T-helper 2 cell treated with Interferon-gamma antibody and Interleukin-4, amounts not matched to agents 5 μg/mL and 100 μg/mL, for 36 hours (primary cell): ENCODE results near the gene SCP2D1.

Source experiments
- DNase-seq: peaks from one replicate; pipeline ENCODE4 v3.0.0; 2021; ENCODE audit warnings: low spot score
- H3K27ac Mint-ChIP-seq: one replicate; pipeline ENCODE4 v1.8.0; 2021; ENCODE audit warnings: mild to moderate bottlenecking, mixed read lengths
- H3K27me3 Mint-ChIP-seq: one replicate; pipeline ENCODE4 v1.8.0; 2021; ENCODE audit warnings: low read depth, mixed read lengths
- H3K36me3 Mint-ChIP-seq: one replicate; pipeline ENCODE4 v1.8.0; 2021; ENCODE audit warnings: low read depth, mixed read lengths
- H3K4me1 Mint-ChIP-seq: one replicate; pipeline ENCODE4 v1.8.0; 2021; ENCODE audit warnings: low read depth, mixed read lengths
- H3K4me3 Mint-ChIP-seq: one replicate; pipeline ENCODE4 v1.8.0; 2022; ENCODE audit warnings: mild to moderate bottlenecking, moderate library complexity, mixed read lengths
- H3K9me3 Mint-ChIP-seq: one replicate; pipeline ENCODE4 v1.8.0; 2021; ENCODE audit warnings: mixed read lengths

Gene SCP2D1

DNA sequence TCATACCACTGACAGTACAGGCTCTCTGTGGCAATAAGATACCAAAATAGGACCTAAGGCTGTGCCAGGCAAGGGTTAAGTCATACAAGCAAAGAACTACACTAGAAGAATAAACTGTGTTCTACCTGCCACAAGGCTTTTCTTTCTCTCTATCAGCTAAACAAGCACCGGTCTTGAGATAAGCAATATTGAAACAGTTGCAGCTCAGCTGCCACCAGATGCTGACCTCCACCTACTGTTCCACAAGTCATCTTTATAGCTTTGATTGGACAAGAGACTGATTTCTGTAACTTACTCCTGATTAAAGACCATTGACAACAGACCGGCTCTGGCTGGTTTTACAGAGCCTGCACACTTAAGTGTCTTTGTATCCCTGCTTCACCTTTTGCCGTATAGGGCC is 24.1 kb downstream of the SCP2D1 start:
- no peaks in the 10 kb centered on the region for H3K27me3 Mint-ChIP-seq
- H3K4me1 Mint-ChIP-seq, result no peaks in the 10 kb centered on the region
- H3K9me3 Mint-ChIP-seq, result no peaks in the 10 kb centered on the region
- no peaks in the 10 kb centered on the region for H3K36me3 Mint-ChIP-seq
- no peak for DNase-seq
- H3K27ac Mint-ChIP-seq, result no peak overlapping the region
- H3K4me3 Mint-ChIP-seq, result no peak overlapping the region

DNA sequence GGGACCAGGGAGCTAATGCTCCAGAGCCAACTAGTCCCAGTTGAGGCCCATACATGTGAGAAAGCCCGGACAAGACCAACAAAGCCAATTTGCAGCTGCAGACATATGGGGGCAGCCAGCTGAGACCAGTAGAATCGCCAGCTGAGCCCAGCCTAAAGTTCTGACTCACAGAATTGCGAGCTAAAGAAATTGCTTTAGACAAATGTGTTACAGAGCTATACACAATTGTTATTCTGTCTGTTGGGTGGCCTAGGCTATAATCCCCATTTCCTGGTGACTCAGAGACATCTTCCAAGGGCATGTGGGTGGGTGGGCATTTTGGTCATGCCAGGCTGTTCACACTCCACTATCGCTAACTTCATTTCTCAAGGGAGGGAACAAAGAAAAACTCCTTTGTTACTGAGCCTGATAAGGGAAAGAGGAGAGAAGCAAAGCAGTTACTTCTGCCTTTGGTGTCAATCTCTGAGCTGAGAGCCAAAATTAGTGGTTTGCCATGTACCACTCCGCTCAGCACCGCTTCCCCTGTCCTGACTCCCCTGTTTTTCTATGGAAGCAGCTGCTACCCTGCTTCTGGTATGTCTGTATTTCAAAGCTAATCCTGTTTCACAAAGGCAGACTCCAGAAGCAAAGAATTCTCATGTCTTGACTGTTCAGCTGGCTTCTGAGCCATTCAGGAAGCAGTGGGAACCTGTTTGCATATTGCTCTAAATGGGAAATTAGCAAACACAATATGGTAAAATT is 26.1 kb downstream of the SCP2D1 start:
- Mint-ChIP-seq H3K36me3 (no peaks in the 10 kb centered on the region), H3K27me3 (no peaks in the 10 kb centered on the region), H3K4me3 (no peak overlapping the region), H3K27ac (no peak overlapping the region), H3K9me3 (no peaks in the 10 kb centered on the region), H3K4me1 (no peaks in the 10 kb centered on the region)
- DNase-seq, result no peak

DNA sequence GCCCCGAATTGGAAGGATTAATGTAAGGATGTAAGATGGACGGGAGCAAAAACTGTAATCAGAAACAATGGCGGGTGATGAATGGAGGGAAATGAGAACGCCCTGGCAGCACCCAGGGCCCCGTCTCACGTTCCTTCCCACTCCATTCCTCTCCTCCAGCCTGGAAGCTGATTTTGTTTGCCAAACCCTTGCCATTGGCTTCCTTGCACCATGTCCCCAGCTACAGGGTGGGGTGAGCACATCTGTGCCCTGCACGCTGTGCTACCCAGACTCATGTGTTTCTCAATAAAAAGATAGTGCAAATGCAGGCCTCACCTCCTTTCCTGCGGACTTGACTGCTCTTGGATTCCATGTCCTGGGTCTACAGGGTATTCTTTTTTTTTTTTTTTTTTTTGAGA is 26.7 kb downstream of the SCP2D1 start:
- Mint-ChIP-seq H3K4me1 (no peaks in the 10 kb centered on the region), H3K36me3 (no peaks in the 10 kb centered on the region), H3K27me3 (no peaks in the 10 kb centered on the region), H3K4me3 (no peak overlapping the region), H3K9me3 (no peaks in the 10 kb centered on the region), H3K27ac (no peak overlapping the region)
- DNase-seq, result no peak

DNA sequence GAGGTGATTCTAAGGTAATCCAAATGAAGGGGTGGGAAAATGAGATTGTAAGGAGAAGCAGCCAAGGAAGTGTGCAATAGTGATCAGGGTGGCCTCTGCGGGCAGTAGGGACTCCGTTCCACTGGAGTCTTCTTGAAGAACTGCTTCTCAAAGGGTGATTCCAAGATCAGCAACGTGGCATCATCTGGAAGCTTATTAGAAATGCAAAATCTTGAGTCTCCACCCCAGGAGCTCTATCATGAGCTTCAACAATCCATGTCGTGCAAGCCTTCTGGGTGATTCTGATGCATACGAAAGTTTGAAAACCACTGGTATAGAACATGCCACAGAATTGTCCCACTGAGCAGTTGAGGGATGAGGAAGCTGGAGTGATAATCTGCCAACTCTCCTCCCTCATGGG is 31.4 kb downstream of the SCP2D1 start:
- H3K36me3 Mint-ChIP-seq, result no peaks in the 10 kb centered on the region
- H3K27ac Mint-ChIP-seq, result no peak overlapping the region
- no peaks in the 10 kb centered on the region for H3K4me1 Mint-ChIP-seq
- no peak overlapping the region for H3K4me3 Mint-ChIP-seq
- DNase-seq, result no peak
- no peaks in the 10 kb centered on the region for H3K27me3 Mint-ChIP-seq
- no peaks in the 10 kb centered on the region for H3K9me3 Mint-ChIP-seq

DNA sequence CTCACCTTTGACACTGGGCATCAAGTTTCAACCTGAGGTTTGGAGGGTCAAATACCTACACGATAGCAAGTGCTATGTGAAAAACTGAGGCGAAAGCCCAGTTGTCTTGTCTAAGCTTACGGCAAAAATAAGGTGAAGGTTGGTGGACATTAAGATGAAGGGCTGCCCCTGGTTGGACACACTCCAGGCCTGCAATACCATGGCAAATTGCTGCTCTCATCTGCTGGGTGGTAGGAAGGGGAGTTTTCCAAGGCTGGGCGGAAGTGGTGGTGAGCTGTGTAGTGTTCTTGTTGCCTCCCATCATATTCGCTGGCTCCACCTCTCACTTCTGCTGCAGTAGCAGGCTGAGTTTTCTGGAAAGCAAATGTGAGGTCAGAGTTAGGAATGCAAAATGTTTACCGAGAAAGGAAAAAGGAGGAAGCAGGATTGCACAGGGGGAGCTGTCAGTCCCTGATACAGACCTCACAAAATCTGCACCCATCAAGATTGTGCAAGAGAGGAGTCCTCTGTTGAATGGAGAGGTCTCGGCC is 33.7 kb downstream of the SCP2D1 start:
- no peaks in the 10 kb centered on the region for H3K9me3 Mint-ChIP-seq
- no peaks in the 10 kb centered on the region for H3K4me1 Mint-ChIP-seq
- no peak overlapping the region for H3K4me3 Mint-ChIP-seq

DNA sequence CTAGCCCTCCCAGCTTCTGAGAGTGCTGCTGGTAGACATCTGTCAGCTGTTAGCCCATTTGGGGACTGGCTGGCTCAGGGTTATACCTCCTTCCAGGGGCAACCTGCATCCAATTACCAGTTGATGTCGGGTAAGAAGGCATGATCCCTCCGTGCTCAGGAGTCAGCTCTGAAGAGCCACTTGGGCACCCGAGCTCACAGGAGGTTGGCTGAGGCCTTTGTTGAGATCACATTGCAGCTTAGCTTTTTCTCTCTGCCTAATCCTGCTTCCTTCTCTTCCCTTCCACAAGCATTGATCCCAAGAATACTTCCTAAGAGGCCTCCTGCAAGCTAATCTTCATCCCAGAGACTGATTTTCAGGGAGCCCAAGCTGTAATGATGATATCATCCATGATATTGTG is 35.5 kb downstream of the SCP2D1 start:
- DNase-seq, result no peak
- no peaks in the 10 kb centered on the region for H3K9me3 Mint-ChIP-seq
- no peaks in the 10 kb centered on the region for H3K36me3 Mint-ChIP-seq
- no peak overlapping the region for H3K4me3 Mint-ChIP-seq
- H3K27ac Mint-ChIP-seq, result no peak overlapping the region
- no peaks in the 10 kb centered on the region for H3K4me1 Mint-ChIP-seq
- H3K27me3 Mint-ChIP-seq, result no peaks in the 10 kb centered on the region

More for the DNA sequence above, 33.7 kb downstream of the SCP2D1 start:
- DNase-seq, result no peak
- Mint-ChIP-seq H3K27ac (no peak overlapping the region), H3K27me3 (no peaks in the 10 kb centered on the region), H3K36me3 (no peaks in the 10 kb centered on the region)

DNA sequence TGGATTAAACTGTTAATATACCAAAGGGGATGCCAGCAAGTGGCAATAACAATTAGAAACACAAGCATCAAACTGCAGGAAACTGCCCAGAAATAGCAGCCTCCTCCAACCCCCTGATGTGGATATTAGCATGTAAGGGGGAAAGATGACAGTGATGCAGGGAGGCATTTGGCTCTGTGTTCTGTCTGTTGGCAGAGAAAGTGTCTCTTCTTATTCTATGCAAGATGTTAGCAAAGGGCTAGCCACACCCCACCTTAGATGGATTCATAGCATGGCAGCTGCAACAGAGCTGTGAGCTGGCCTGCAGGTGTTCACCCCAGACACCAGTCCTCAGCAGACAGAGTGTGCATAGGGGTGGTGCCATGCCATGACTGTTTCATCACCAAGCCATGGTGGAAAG is 38.0 kb downstream of the SCP2D1 start:
- Mint-ChIP-seq H3K4me3 (no peak overlapping the region), H3K36me3 (no peaks in the 10 kb centered on the region), H3K9me3 (no peaks in the 10 kb centered on the region), H3K27me3 (no peaks in the 10 kb centered on the region), H3K27ac (no peak overlapping the region), H3K4me1 (no peaks in the 10 kb centered on the region)
- no peak for DNase-seq

DNA sequence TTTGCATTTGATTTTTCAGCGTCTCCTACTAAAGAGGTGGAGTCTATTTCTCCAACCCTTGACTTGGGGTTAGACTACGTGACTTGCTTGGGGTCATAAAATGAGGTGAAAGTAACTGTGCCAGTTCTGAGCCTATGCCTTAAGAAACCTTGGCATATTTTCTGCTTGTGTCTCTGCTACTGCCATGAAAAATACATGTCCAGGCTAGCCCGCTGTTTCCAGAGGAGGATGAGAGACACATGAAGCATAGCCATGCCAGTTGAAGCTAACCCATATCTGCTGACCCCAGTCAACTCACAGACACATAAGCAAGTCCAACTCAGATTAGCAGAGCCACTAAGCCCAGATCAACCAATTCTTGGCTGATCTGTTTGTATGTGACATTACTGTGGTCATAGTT is 38.7 kb downstream of the SCP2D1 start:
- Mint-ChIP-seq H3K27me3 (no peaks in the 10 kb centered on the region), H3K9me3 (no peaks in the 10 kb centered on the region), H3K36me3 (no peaks in the 10 kb centered on the region), H3K27ac (no peak overlapping the region), H3K4me1 (no peaks in the 10 kb centered on the region), H3K4me3 (no peak overlapping the region)
- DNase-seq, result no peak

DNA sequence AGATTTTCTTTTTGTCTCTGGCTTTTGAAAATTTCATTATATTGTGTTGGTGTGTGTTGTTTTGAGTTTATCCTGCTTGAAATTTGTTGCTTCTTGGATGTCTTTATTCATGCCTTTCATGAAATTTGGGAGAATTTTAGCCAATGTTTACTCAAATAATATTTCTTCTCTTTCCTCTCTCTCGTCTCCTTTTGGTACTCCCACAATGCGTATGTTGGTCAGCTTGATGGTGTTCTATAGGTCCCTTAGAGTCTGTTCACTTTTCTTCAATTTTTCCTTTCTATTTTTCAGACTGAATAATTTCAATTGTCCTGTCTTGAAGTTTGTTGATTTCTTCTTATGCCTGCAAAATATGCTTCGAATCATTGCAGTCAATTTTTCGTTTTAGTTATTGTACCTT is 39.6 kb downstream of the SCP2D1 start:
- DNase-seq, result no peak
- H3K27ac Mint-ChIP-seq, result no peak overlapping the region
- no peaks in the 10 kb centered on the region for H3K36me3 Mint-ChIP-seq
- H3K4me1 Mint-ChIP-seq, result no peaks in the 10 kb centered on the region
- no peaks in the 10 kb centered on the region for H3K27me3 Mint-ChIP-seq
- H3K4me3 Mint-ChIP-seq, result no peak overlapping the region
- no peaks in the 10 kb centered on the region for H3K9me3 Mint-ChIP-seq

DNA sequence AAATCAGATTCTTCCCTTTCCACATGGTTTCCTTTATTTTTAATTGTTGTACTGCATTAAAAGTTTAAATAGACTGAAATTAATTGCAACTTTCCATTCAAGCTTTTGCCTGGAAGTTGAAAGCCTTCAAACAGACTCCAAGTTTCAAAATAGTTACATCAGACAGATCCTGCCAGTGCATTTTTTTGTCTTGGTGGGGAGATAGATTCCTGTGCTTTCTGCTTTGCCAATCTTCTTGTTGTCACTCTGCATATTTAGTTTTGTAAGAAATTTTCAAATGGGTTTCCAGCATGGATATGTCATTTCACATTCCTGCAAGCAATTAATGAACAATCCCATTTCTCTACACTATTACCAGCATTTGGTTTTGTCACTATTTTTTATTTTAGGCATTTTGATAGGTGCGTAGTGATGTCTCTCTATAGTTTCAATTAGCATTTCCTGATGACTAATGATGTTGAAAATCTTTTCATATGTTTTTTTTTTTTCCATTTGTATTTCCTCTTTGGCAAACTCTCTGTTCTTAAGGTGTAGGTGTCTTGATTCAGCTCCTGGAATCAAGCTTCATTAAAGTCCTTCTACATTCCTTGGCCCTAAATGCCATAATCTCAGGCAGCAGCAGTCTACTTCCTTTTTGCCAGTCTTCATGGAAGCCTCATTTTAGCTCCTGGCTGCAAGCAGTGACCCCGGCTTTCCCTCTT is 40.5 kb downstream of the SCP2D1 start:
- Mint-ChIP-seq H3K9me3 (no peaks in the 10 kb centered on the region), H3K27me3 (no peaks in the 10 kb centered on the region), H3K27ac (no peak overlapping the region), H3K4me3 (no peak overlapping the region), H3K4me1 (no peaks in the 10 kb centered on the region), H3K36me3 (no peaks in the 10 kb centered on the region)
- no peak for DNase-seq

DNA sequence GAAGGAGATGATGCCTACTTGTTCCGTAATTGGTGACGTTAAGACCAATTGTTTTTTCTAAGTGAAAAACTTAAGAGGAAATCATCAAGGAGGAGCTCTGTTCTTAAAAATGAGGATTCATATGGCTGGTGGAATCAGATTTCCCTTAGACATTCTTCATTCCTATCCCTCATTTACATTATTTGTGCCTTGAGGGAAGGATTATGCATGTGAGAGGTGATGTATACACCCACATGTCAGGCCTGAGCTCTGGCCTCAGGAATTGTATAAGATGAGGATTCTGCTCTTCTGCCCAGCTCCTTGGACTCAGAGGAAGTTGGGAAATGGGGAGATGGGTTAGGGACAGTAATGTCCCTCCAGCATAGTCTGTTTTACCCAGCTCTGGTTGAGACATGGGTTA is 42.3 kb downstream of the SCP2D1 start:
- Mint-ChIP-seq H3K27ac (no peak overlapping the region), H3K36me3 (no peaks in the 10 kb centered on the region), H3K4me1 (no peaks in the 10 kb centered on the region), H3K4me3 (no peak overlapping the region), H3K9me3 (no peaks in the 10 kb centered on the region), H3K27me3 (no peaks in the 10 kb centered on the region)
- DNase-seq, result no peak

DNA sequence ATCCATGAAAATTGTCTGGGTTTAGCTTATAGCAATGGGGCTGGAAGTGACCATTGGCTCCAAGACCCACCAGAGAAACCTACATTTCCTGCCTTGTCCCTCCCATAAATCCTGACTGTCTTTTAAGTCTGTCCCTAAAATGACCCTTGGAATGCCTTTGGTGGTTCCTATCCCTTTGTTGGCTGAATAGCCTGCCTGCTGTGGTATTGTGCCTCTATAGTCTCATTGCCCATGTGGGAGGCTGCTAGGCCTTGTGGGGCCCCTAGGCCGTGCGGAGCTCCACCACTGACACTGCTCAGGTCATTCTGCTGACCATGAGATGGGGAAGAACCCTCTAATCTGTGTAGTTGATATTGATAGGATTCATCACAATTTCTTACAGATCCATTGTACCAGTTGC is 43.3 kb downstream of the SCP2D1 start:
- H3K27me3 Mint-ChIP-seq, result no peaks in the 10 kb centered on the region
- H3K36me3 Mint-ChIP-seq, result no peaks in the 10 kb centered on the region
- no peak for DNase-seq
- no peak overlapping the region for H3K27ac Mint-ChIP-seq
- H3K4me1 Mint-ChIP-seq, result no peaks in the 10 kb centered on the region
- no peak overlapping the region for H3K4me3 Mint-ChIP-seq
- H3K9me3 Mint-ChIP-seq, result no peaks in the 10 kb centered on the region

DNA sequence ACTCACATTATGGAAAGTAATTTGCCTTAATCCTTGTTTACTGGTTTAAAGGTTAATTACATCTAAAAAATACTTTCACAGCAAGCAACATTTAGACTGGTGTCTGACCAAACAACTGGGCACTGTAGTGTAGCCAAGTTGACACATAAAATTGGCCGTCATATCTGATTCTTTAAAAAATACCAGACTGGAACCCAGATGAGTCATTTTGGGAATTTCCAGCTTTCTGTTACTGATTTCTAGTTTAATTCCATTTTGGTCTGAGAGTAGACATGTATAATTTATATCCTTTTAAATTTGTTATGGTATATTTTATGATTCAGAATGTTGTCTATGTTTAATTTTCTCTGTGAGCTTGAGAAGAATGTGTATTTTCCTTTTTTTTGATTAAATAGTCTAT is 44.1 kb downstream of the SCP2D1 start:
- Mint-ChIP-seq H3K9me3 (no peaks in the 10 kb centered on the region), H3K4me3 (no peak overlapping the region), H3K36me3 (no peaks in the 10 kb centered on the region), H3K27ac (no peak overlapping the region), H3K27me3 (no peaks in the 10 kb centered on the region), H3K4me1 (no peaks in the 10 kb centered on the region)
- DNase-seq, result no peak

DNA sequence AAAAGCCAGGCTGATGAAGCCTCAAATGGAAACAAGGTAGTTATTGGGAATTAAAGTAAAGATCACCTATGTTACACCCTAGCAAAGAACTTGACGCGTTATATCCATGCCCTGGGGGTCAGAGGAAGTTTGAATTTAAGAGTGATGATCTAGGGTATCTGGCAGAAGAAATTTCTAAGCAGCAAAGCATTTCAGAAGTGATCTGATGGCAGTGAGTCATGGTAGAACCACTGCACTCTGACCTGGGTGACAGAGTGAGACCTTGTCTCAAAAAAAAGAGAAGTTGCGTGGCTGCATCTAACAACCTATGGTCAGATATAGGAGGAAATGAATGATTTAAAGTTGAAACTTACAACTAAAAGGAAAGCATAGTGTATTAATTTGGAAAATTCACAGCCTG is 45.2 kb downstream of the SCP2D1 start:
- H3K4me3 Mint-ChIP-seq, result no peak overlapping the region
- no peaks in the 10 kb centered on the region for H3K4me1 Mint-ChIP-seq
- no peaks in the 10 kb centered on the region for H3K36me3 Mint-ChIP-seq
- H3K27me3 Mint-ChIP-seq, result no peaks in the 10 kb centered on the region
- no peaks in the 10 kb centered on the region for H3K9me3 Mint-ChIP-seq
- no peak overlapping the region for H3K27ac Mint-ChIP-seq
- no peak for DNase-seq
